Adrenal gland (tissue), 12 donors: ENCODE measurements around the gene IL4R. TPM values are rescaled to one million over a fixed set of nuclear protein-coding genes. Genes with fewer than 3 reads are reported as not detected.

Source experiments
- DNase-seq, 7 donors: peaks; one replicate each; pipeline ENCODE4 v3.0.0-alpha.2; 2019 to 2020
- H3K27ac ChIP-seq, 5 donors: fragments of 200-600 bp; sonication (generic) in 4 of 5; 1 replicate in 3 of 5; 2 replicates in 2 of 5; pipeline versions ENCODE4 v1.5.1 to v1.8.0; 2016 to 2020; ENCODE audit warnings: mild to moderate bottlenecking in 1 of 5
- H3K27me3 ChIP-seq: fragments of 200-600 bp; 2 replicates; pipeline ENCODE4 v1.8.0; 2021
- H3K36me3 ChIP-seq, 2 donors: fragments of 200-600 bp; replicated peaks in 1 of 2; 1 replicate in 1 of 2; 2 replicates in 1 of 2; pipeline versions ENCODE4 v1.5.1 to v1.8.0; 2018 to 2022
- H3K4me1 ChIP-seq, 2 donors: fragments of 200-600 bp; replicated peaks in 1 of 2; 1 replicate in 1 of 2; 2 replicates in 1 of 2; pipeline versions ENCODE4 v1.5.1 to v1.8.0; 2018 to 2021
- H3K4me3 ChIP-seq, 4 donors: fragments of 200-600 bp; sonication (generic) in 3 of 4; one replicate each; pipeline ENCODE4 v1.5.1; 2016 to 2018
- H3K9me3 ChIP-seq, 3 donors: fragments of 200-600 bp; sonication (generic) in 1 of 3; replicated peaks in 1 of 3; 1 replicate in 2 of 3; 2 replicates in 1 of 3; pipeline versions ENCODE4 v1.5.1 to v1.8.0; 2016 to 2021
- CTCF ChIP-seq, 6 experiments: fragments of 450-650 bp in 4 of 6; fragments of 200-600 bp in 2 of 6; sonication (generic) in 1 of 6; IDR thresholded peaks; 1 replicate in 5 of 6; 2 replicates in 1 of 6; pipeline versions ENCODE4 v1.5.1 to v1.8.0; 2016 to 2021; ENCODE audit warnings: antibody characterized with exemption in 6 of 6, mild to moderate bottlenecking in 2 of 6, moderate library complexity in 1 of 6
- POLR2A ChIP-seq, 2 donors: fragments of 450-650 bp; IDR thresholded peaks; one replicate each; pipeline ENCODE4 v1.6.1; 2017; ENCODE audit warnings: antibody characterized with exemption in 2 of 2, mild to moderate bottlenecking in 2 of 2, moderate library complexity in 1 of 2
- WGBS, 4 donors: extraction: QIAGEN DNeasy Blood & Tissue Kit in 2 of 4; methylation state at CpG; one replicate each; pipeline versions ENCODE4 v1.1.5 to v1.1.7; 2013 to 2017; 5-methylcytosine and 5-hydroxymethylcytosine counted together
- intact Hi-C, 2 donors: fragments of 100-400 bp; cut with DNase I; formaldehyde crosslinking; loops; one replicate each; pipeline versions ENCODE4 v1.14.1 to v1.15.0; 2022 to 2023
- polyA plus RNA-seq, 3 donors: library from polyadenylated mRNA; stranded (reverse); fragments of 200-250 nt in 2 of 3; fragments of 350-450 nt in 1 of 3; fragmentation: Illumina TruSeq in 1 of 3; extraction: RNeasy Lipid Tissue Mini Kit (QIAGEN cat#74804) in 1 of 3; gene quantifications; one replicate each; pipeline ENCODE4 v1.2.3, GENCODE V29; 2013 to 2014
- total RNA-seq, 9 donors: library from RNA; depleted of rRNA in 4 of 9; stranded (reverse); fragments of >200 nt in 4 of 9; fragments of 120-200 nt in 1 of 9; fragmentation: NEBNext Ultra II Directional in 1 of 9; extraction: Animal tissue kit (Norgen Biotek cat#: 25700) in 1 of 9; gene quantifications; one replicate each; pipeline versions ENCODE4 v1.1.0 to v1.2.4, GENCODE V29; 2013 to 2023
- donor health status: healthy with polysubstance abuse.
- donor health status: Bipolar disorder and iron deficiency.
- donor health status: DM: yes; HTN: yes; CAD: no.
- donor health status: DM: no; HTN: no; CAD: no.
- donor health status: DM: no; HTN: no; CAD: no.
- donor health status: DM: yes; HTN: yes; CAD: no.

IL4R gene
- total and polyA plus RNA-seq, 12 donors: 3.1 to 142 (median 50.0) TPM

- Histone ChIP-seq H3K36me3 (no peaks in the 10 kb centered on the region), H3K4me1 (peaks cover 0 to 10% of the 10 kb centered on the region in 2 donors), H3K27me3 (no peaks in the 10 kb centered on the region), H3K9me3 (no peaks in the 10 kb centered on the region), H3K27ac (no peak overlapping the region), H3K4me3 (no peak overlapping the region)
- intact Hi-C loops: no loop called here
- no peak for DNase-seq
- TF ChIP-seq CTCF (IDR thresholded peaks at IDR 0.05): no peak
- TF ChIP-seq POLR2A (IDR thresholded peaks at IDR 0.05): no peak
- 82 to 85% (median 84%) methylated on average over 8 of the region's 8 CpGs for WGBS, 4 donors
These were observed 85.4 kb downstream of the IL4R start for GRCh38 chr16:27398894-27399853.

GRCh38 chr16:27399969-27400368 is 86.2 kb downstream of the IL4R start:
- TF ChIP-seq POLR2A (IDR thresholded peaks at IDR 0.05) (no peak), CTCF (IDR thresholded peaks at IDR 0.05) (no peak)
- DNase-seq: no peak
- intact Hi-C loops: no loop called here
- H3K27ac ChIP-seq: no peak overlapping the region
- H3K9me3 ChIP-seq: no peaks in the 10 kb centered on the region
- no peak overlapping the region for H3K4me3 ChIP-seq
- WGBS, 4 donors: 85 to 97% (median 88%) methylated on average over 2 of the region's 2 CpGs
- H3K4me1 ChIP-seq: peaks cover 0 to 10% of the 10 kb centered on the region in 2 donors
- H3K36me3 ChIP-seq: no peaks in the 10 kb centered on the region
- H3K27me3 ChIP-seq: no peaks in the 10 kb centered on the region

- H3K4me1 ChIP-seq: peaks cover 0 to 10% of the 10 kb centered on the region in 2 donors
- WGBS, 4 donors: 35 to 39% (median 39%) methylated on average over 11 of the region's 11 CpGs
- TF ChIP-seq POLR2A (IDR thresholded peaks at IDR 0.05) (no peak), CTCF (IDR thresholded peaks at IDR 0.05) (no peak)
These were observed 87.2 kb downstream of the IL4R start for GRCh38 chr16:27400751-27401620.

More at GRCh38 chr16:27400751-27401620, 87.2 kb downstream of the IL4R start:
- no peaks in the 10 kb centered on the region for H3K9me3 ChIP-seq
- no peak overlapping the region for H3K4me3 ChIP-seq
- DNase-seq: no peak
- no peaks in the 10 kb centered on the region for H3K36me3 ChIP-seq
- peaks cover 5% of the 10 kb centered on the region for H3K27me3 ChIP-seq
- intact Hi-C loops: no loop called here
- no peak overlapping the region for H3K27ac ChIP-seq
